ENCODE results near the gene KHSRP.
A peak's percentile ranks its signal among the peaks of the same experiment; 100 is the strongest.
"Not testable (repeated sequence)": the region's sequence is repeated elsewhere in the genome, so short reads cannot be mapped to it uniquely, and the experiment has no call there.

The KHSRP gene

GRCh38 chr19:6448045-6448444, 23.4 kb upstream of the KHSRP start:
- no peak for DNase-seq

GRCh38 chr19:6446452-6446851, 21.8 kb upstream of the KHSRP start:
- no peak for DNase-seq

- no peak for DNase-seq
Observed at GRCh38 chr19:6443986-6444385, 19.4 kb upstream of the KHSRP start.

- DNase-seq = no peak
Observed at GRCh38 chr19:6442087-6442688, 17.6 kb upstream of the KHSRP start.

- DNase-seq = no peak
Observed at GRCh38 chr19:6440905-6441304, 16.3 kb upstream of the KHSRP start.

- no peak for DNase-seq
Observed at GRCh38 chr19:6439743-6440142, 15.1 kb upstream of the KHSRP start.

GRCh38 chr19:6433663-6434062, 9.1 kb upstream of the KHSRP start, which contains the start of gene SLC25A41:
Gene SLC25A41 (minus strand): TSS chr19:6433763. CDS start chr19:6433693, 70 bp downstream.
- no peak for DNase-seq

- no peak for DNase-seq
Observed at GRCh38 chr19:6433165-6433564, 8.6 kb upstream of the KHSRP start.

- DNase-seq = no peak
Observed at GRCh38 chr19:6431891-6432290, 7.3 kb upstream of the KHSRP start.

- DNase-seq = no peak
Observed at GRCh38 chr19:6429419-6430221, 5.0 kb upstream of the KHSRP start.

GRCh38 chr19:6428692-6429418, 4.2 kb upstream of the KHSRP start:
- DNase-seq = not testable (repeated sequence)

GRCh38 chr19:6427131-6427530, 2.5 kb upstream of the KHSRP start:
- no peak for DNase-seq

GRCh38 chr19:6425732-6426620, 1.4 kb upstream of the KHSRP start:
- DNase-seq = no peak

GRCh38 chr19:6424939-6425731, 524 bp upstream of the KHSRP start:
- peak; percentile 100 for DNase-seq

GRCh38 chr19:6423499-6424194, 964 bp downstream of the KHSRP start:
- no peak for DNase-seq

- no peak for DNase-seq
Observed at GRCh38 chr19:6421075-6422014, 3.3 kb downstream of the KHSRP start.

GRCh38 chr19:6418562-6418932, 6.1 kb downstream of the KHSRP start:
- DNase-seq = no peak

- DNase-seq = no peak
Observed at GRCh38 chr19:6417713-6418561, 6.7 kb downstream of the KHSRP start.

Data from NCI-H1092 (cell line).